ENCODE data around the gene PHF2.

PHF2 gene

DNA sequence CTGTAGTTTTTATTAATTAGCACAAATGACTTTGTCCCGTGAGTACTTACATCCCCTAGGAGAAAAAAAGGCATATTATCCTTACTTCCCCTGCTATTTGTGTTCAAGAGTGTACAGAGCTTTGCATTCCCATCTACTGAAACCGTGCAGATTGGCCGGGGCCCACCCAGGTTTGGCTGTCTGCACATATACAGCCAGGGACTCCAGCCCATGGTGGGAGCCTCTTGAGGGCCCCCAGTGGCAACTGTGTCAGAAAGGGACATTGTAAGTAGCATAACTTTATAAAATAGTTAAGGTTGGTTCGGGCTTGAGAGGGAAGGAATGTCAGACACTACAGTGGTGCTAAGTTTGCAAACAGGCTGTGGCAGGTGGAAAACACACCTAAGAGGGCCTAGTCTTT lies 24.7 kb downstream of the PHF2 start:
- DNase-seq (ENCODE audit: low read depth), result no peak

- no peak for DNase-seq (ENCODE audit: low read depth)
Measured at GRCh38 chr9:93601666-93602065, 25.3 kb downstream of the PHF2 start.

DNA sequence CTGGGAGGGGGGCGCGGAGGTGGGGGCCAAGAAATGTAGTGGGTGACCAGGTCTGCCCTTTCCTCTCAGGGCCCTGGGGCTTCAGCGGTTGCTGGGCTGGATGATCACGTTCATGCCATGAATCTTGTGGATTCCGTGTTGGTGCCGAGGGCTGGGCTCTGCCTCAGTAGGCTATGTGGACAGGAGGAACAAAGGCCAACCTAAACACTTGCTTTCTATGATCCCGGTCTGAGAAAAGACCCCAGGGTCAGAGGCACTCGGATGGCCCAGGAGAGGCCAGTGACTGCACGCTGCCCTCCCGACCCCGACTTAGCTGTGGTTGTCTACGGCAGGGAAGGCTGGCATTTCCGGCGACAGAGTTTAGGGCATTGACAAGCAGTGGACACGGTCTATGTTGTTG lies 26.6 kb downstream of the PHF2 start:
- DNase-seq (ENCODE audit: low read depth), result no peak

DNA sequence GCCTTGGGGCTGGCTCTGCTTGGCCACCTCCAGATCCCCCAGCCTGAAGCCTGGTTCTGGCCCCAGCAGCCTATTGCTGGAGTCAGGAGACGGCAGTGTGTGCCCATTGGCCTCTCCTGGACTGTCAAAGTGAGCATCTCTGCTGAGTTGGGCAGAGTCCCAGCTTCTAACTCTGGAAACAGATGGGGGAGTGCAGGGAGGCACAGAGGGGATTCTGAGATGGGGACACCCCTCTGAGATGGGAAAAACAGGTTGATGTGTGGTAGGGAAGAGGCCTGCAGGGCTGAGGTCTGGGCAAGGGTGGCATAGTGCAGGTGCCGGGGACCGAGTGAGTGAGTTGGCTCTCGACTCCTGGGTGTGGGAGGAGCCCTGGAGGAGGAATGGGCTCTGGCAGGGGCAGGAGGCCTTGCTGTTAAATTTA lies 27.5 kb downstream of the PHF2 start:
- no peak for DNase-seq (ENCODE audit: low read depth)

DNA sequence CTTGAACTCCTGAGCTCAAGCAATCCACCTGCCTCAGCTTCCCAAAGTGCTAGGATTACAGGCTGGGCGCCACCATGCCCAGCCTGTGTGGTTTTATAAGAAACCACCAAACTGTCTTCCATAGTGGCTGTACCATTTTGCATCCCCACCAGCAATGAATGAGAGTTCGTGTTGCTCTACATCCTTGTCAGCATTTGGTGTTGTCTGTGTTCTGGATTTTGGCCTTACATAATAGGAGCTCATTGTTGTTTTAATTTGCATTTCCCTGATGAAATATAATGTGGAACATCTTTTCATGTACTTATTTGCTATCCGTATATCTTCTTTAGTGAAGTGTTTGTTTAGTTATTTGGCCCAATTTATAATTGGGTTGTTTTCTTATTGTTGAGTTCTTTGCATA lies 29.8 kb downstream of the PHF2 start:
- DNase-seq (ENCODE audit: low read depth), result peak; percentile 36

- DNase-seq (ENCODE audit: low read depth), result no peak
Measured at GRCh38 chr9:93610206-93610605, 33.8 kb downstream of the PHF2 start.

GRCh38 chr9:93612052-93612795 lies 35.8 kb downstream of the PHF2 start:
- DNase-seq (ENCODE audit: low read depth), result no peak

DNA sequence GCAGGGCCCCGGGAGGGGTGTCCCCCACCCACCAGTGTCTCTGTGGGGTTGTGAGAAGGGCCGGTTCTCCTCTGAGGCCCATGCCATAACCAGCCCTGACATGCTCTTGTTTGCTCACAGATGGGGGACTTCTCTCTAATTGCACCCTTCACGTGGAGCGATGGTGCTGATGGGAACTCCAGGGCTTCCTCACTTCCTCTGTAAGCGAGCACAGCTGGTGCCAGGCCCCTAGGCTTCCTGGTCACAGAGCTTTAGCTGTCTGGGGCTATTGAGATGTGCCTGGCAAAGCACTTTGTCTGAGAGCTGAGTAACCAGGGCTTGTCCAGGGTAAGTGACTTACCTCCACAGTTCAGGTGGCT lies 36.4 kb downstream of the PHF2 start:
- no peak for DNase-seq (ENCODE audit: low read depth)

GRCh38 chr9:93613174-93613573 lies 36.8 kb downstream of the PHF2 start:
- no peak for DNase-seq (ENCODE audit: low read depth)

DNA sequence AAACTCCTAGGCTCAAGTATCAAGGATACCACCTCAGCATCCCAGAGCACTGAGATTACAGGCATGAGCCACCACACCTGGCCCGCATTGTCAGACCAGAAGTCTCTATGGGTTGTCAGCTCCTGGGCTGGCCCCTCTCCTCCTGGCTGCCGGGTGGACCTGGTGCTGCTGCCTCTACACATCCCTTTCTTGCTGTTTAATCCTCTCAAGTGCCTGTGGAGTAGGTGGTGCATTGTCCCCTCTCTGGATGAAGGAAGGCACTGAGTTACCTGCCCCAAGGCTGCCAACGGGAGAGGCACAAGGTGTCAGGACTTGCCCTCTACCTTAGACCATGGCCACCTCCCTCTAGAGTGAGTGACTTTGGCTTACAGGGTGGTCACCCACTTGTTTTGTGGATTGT lies 37.4 kb downstream of the PHF2 start:
- no peak for DNase-seq (ENCODE audit: low read depth)

DNA sequence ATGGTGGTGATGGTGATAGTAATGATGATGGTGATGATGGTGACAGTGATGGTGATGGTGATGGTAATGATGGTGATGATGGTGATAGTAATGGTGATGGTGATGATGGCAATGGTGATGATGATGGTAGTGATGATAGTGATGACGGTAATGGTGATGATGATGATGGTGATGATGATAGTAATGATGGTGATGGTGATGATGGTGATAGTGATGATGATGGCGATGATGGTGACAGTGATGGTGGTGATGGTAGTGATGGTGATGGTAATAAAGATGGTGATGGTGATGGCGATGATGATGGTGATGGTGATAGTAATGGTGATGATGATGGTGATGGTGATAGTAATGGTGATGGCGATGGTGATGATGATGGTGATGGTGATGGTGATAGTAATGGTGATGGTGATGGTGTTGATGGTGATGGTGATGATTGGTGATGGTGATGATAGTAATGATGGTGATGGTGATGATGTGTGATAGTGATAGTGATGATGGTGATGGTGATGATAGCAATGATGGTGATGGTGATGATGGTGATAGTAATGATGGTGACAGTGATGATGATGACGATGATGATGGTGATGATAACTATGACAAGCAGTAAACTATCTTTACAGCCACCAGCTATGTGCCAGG lies 38.6 kb downstream of the PHF2 start:
- DNase-seq (ENCODE audit: low read depth), result no peak

DNA sequence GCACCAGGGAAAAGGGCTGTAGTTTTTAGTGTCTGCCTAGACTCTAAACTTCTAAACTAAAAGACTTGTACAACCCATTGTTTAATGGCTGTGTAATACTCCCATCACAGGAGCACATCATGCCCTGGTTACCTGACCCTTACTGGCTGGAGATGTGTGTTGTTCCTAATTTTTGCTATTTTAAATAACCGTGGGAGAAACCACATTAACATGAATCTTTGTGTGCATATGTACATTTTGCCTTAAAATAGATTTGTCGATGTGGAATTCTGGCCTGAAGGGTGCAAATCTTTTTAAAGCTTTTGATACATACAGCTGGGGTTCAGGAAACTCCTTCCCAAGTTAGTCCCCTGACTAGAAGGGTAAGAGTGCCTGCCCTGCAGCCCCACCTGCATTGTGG lies 39.7 kb downstream of the PHF2 start:
- DNase-seq (ENCODE audit: low read depth), result no peak

GRCh38 chr9:93617273-93617672 lies 40.9 kb downstream of the PHF2 start:
- DNase-seq (ENCODE audit: low read depth), result no peak

GRCh38 chr9:93619272-93619775 lies 42.9 kb downstream of the PHF2 start:
- no peak for DNase-seq (ENCODE audit: low read depth)

GRCh38 chr9:93620041-93620506 lies 43.7 kb downstream of the PHF2 start:
- DNase-seq (ENCODE audit: low read depth), result no peak

DNA sequence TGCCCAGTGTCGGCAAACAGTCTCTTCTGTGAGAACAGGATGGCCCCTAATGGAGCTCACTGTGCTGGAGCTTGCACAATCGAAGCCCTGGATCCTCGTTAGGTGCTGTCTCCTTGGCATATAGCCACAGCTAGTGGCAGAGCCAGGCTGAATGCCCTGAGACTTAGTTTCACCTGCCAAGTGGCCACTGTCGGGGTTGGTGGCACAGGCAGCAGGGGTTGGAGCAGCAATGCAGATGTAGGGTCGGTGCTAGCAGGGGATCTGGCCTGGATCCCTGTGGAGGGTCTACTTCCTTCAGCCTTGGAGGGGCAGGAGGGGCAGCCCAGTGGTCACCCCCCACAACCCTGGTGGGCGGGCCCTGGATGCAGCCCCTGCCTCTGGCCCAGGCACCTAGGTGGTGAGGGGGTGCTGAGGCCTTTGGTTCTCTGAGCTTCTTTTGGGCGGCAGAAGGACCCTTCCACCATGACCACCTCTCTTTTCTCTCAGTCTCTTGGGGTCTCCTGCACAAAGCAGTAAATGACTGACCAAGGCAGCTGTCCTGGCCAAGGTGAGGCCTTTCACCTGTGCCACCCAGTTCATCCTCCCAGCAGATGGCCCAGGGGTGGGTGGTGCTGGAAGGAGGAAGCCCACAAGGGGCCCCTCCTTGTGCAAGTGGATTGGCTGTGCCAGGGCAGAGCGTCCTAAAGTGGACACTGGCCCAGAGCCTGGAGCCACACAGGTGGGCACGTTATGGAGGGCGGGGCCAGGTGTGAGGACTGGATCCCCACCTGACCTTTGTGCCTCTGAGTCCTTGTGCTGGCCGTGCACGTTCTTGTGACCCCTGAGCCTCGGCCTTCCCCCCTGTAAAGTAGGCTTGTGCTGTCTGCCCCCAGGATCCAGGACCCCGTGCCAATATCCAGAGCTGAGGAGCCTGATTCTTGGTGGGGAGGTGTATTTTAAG lies 44.8 kb downstream of the PHF2 start:
- no peak for DNase-seq (ENCODE audit: low read depth)

DNA sequence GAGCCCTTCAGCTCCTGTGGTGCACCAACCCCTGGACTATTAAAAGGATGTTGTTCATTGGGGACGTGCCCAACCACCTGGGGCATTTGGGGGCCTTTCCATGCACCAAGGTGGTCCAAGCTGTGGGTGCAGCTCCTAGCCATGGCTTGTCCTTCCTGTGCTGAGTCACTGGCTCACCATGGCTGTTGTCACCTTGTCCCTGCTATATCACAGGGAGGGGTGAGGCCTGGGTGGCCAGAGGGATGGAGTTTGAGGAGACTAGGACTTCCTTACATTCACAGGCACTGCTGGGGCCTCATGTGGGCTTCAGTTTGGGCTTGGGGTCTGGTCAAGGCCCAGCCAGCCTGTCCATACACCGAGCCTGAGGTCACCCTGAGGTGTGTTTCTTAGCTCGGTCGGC lies 45.5 kb downstream of the PHF2 start:
- no peak for DNase-seq (ENCODE audit: low read depth)

GRCh38 chr9:93622691-93623090 lies 46.3 kb downstream of the PHF2 start:
- DNase-seq (ENCODE audit: low read depth), result no peak

DNA sequence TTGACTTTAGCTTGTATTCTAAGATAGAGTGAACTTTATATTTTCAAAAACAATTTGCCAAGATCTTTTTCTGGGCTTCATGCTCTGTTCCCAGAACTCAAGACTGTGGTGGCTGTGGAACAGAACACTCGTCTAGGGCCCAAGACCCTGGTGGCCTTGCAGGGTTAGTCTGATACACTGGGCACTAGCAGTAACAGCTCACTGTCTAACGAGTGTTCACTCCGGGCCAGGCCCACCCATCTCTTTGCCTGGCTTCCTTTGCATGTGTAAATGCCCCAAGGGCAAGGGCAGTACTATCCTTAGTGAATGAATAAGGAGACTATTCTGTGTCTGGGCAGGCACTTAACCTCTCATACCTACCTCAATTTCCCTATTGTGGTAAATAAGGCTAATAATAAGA lies 47.4 kb downstream of the PHF2 start:
- DNase-seq (ENCODE audit: low read depth), result no peak

GRCh38 chr9:93624431-93624834 lies 48.0 kb downstream of the PHF2 start:
- no peak for DNase-seq (ENCODE audit: low read depth)

- no peak for DNase-seq (ENCODE audit: low read depth)
Measured at GRCh38 chr9:93624977-93625376, 48.6 kb downstream of the PHF2 start.

- DNase-seq (ENCODE audit: low read depth), result no peak
Measured at GRCh38 chr9:93629920-93630319, 53.5 kb downstream of the PHF2 start.
